ENCODE data around the gene AFF3.

DNA sequence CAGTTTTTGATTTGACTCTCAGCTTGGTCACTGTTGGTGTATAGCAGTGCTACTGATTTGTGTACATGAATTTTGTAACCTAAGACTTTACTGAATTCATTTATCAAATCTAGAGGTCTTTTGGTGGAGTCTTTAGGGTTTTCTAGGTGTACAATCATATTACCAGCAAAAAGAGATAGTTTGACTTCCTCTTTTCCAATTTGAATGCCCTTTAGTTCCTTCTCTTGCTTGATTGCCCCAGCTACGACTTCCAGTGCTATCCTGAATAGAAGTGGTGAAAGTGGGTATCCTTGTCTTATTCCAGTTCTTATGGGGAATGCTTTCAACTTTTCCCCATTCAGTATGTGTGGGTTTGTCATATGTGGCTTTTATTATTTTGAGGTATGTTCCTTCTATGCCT, 339.7 kb downstream of the AFF3 start:
- no peak for TF ChIP-seq CTCF (conservative IDR thresholded peaks at IDR 0.05; ENCODE audit: low read depth, low read length)
- TF ChIP-seq EZH2 (IDR thresholded peaks at IDR 0.05; ENCODE audit: borderline replicate concordance, low read depth, low read length, poor library complexity, severe bottlenecking) = no peak

Data from A673 (cell line).